GM19438 (cell line): ENCODE measurements around the gene TNS3.

Experiments
- ATAC-seq: cut with Tn5 transposase; IDR thresholded peaks from one replicate; pipeline ENCODE4 v1.9.1; 2021; ENCODE audit warnings: low read depth; ENCODE audit not compliant: unreplicated experiment

The TNS3 gene

GRCh38 chr7:47394751-47395252 lies 187.1 kb downstream of the TNS3 start:
- no peak for ATAC-seq

GRCh38 chr7:47394216-47394615 lies 187.7 kb downstream of the TNS3 start:
- ATAC-seq: no peak

- ATAC-seq: no peak
Observed at GRCh38 chr7:47393406-47393805, 188.5 kb downstream of the TNS3 start.

- ATAC-seq: no peak
Observed at GRCh38 chr7:47392241-47392759, 189.6 kb downstream of the TNS3 start.

GRCh38 chr7:47391726-47392125 lies 190.2 kb downstream of the TNS3 start:
- ATAC-seq: no peak

- no peak for ATAC-seq
Observed at GRCh38 chr7:47390914-47391313, 191.0 kb downstream of the TNS3 start.

- ATAC-seq: no peak
Observed at GRCh38 chr7:47389923-47390630, 191.8 kb downstream of the TNS3 start.

- ATAC-seq: no peak
Observed at GRCh38 chr7:47389171-47389922, 192.6 kb downstream of the TNS3 start.

GRCh38 chr7:47387506-47387905 lies 194.4 kb downstream of the TNS3 start:
- ATAC-seq: no peak

GRCh38 chr7:47386273-47386835 lies 195.6 kb downstream of the TNS3 start:
- no peak for ATAC-seq

- ATAC-seq: no peak
Observed at GRCh38 chr7:47385536-47386125, 196.3 kb downstream of the TNS3 start.

- ATAC-seq: no peak
Observed at GRCh38 chr7:47384755-47385535, 197.0 kb downstream of the TNS3 start.

- no peak for ATAC-seq
Observed at GRCh38 chr7:47383696-47384445, 198.0 kb downstream of the TNS3 start.

GRCh38 chr7:47383072-47383471 lies 198.8 kb downstream of the TNS3 start:
- ATAC-seq: no peak

- no peak for ATAC-seq
Observed at GRCh38 chr7:47382200-47382599, 199.7 kb downstream of the TNS3 start.

GRCh38 chr7:47381134-47381495 lies 200.8 kb downstream of the TNS3 start:
- no peak for ATAC-seq

GRCh38 chr7:47380325-47381133 lies 201.4 kb downstream of the TNS3 start:
- ATAC-seq: no peak

- no peak for ATAC-seq
Observed at GRCh38 chr7:47379629-47380324, 202.1 kb downstream of the TNS3 start.
